WI38 (cell line): Measurements from ENCODE around the gene TPST2.

Experiments used
- H3K4me3 ChIP-seq: 2 replicates; pipeline ENCODE4 v1.5.1; 2011; ENCODE audit warnings: low read depth, mild to moderate bottlenecking, control low read depth, low read length
- TF ChIP-seq, protein P1 (sequence below): IDR thresholded peaks from 2 replicates; pipeline ENCODE4 v1.5.1; 2012; ENCODE audit warnings: low read depth, mild to moderate bottlenecking, control low read depth, low read length

Gene TPST2

DNA sequence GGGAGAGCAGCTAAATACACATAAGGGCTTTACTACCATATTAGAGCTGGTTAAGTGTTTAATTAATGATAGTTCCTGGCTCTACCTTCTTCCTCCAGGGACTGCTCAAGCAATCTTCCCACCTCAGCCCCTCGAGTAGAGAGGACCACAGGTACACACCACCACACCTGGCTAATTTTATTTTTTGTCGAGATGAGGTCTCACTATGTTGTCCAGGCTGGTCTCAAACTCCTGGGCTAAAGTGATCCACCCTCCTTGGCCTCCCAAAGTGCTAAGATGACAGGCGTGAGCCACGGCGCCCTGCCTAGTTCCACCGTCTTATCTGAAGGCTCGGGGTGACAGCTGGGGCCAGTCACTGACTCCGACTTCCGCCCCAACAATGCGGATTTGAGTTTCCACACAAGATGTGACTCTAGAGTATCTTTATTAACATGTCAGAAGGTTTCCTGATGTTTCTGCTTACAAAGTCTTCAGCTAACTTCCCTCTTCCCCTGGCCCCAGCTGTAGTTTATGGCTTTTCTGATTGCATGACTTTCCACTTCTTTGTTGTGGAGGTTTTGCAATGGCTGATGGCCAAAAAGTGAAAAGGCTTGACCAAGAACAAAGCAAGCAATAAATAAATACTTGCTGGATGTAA is 16.8 kb downstream of the TPST2 start:
- H3K4me3 ChIP-seq: no peak overlapping the region
- TF ChIP-seq, protein P1, sequence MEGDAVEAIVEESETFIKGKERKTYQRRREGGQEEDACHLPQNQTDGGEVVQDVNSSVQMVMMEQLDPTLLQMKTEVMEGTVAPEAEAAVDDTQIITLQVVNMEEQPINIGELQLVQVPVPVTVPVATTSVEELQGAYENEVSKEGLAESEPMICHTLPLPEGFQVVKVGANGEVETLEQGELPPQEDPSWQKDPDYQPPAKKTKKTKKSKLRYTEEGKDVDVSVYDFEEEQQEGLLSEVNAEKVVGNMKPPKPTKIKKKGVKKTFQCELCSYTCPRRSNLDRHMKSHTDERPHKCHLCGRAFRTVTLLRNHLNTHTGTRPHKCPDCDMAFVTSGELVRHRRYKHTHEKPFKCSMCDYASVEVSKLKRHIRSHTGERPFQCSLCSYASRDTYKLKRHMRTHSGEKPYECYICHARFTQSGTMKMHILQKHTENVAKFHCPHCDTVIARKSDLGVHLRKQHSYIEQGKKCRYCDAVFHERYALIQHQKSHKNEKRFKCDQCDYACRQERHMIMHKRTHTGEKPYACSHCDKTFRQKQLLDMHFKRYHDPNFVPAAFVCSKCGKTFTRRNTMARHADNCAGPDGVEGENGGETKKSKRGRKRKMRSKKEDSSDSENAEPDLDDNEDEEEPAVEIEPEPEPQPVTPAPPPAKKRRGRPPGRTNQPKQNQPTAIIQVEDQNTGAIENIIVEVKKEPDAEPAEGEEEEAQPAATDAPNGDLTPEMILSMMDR: no peak

DNA sequence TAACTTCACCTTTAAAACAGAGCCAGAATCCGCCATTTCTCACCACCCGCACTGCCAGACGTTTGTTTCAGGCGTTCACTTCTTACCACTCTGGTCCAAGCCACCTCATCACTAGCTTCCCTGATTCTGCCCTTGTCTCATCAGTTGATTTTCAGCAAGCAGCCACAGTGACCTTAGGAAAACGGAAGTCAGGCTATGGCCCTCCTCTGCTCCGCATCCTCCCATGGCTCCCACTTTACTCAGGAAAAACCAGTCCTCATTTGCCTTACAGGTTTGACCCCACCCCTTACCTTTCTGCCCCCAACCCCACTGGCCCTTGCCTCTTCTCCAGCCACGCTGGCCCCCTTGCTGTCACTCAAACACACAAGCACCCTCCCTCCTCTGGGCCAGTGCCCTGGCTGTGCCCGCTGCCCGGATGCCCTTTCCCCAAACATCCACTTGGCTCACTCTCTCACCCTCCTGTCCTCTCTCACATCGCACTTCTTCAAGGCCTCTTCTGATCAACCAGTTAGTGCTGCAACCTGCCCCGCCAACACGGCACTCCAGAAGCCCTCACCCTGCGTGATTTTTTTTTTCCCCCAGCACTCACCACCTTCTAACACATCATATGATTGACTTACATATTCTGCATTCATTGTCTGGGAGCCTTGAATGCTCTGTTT is 18.9 kb downstream of the TPST2 start:
- H3K4me3 ChIP-seq: no peak overlapping the region
- TF ChIP-seq, protein P1: no peak

DNA sequence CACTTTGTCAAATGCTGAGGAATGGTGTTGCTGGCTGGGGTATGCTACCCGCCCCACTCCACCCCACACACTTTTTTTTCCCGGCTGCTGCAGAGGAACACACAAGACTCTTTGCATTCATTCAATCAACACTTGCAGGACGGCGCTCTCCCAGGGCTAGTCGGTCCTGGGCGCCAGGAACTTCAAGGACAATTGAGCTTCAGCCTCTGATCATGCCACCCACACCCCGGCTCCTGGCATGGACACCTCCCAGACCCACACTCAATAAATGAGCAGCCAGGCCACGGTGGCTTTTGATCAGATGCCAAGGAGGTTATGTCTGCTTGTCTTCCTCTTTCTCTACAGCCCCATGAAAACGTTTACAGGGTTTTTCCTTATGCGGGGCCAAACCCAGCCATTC is 19.8 kb downstream of the TPST2 start:
- TF ChIP-seq, protein P1: no peak

DNA sequence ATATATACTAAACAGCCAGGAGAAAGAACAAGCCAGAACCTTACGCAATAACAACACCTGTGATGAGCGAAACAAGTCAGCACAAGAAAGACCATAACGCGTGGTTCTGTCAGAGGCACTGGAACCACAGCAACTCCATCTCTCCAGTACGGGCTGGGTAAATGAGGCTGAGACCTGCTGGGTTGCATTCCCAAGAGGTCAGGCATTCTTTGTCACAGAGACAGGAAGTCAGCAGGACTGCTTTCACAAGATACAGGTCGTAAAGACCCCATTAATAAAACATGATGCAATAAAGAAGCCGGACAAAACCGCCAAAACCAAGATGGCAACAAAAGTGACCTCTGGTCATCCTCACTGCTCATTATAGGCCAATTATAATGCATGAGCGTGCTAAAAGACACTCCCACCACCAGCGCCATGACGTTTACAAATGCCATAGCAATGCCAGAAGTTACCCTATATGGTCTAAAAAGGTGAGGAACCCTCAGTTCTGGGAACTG is 21.7 kb downstream of the TPST2 start:
- TF ChIP-seq, protein P1: no peak
- H3K4me3 ChIP-seq: no peak overlapping the region

More for the DNA sequence above, 19.8 kb downstream of the TPST2 start:
- H3K4me3 ChIP-seq: no peak overlapping the region

DNA sequence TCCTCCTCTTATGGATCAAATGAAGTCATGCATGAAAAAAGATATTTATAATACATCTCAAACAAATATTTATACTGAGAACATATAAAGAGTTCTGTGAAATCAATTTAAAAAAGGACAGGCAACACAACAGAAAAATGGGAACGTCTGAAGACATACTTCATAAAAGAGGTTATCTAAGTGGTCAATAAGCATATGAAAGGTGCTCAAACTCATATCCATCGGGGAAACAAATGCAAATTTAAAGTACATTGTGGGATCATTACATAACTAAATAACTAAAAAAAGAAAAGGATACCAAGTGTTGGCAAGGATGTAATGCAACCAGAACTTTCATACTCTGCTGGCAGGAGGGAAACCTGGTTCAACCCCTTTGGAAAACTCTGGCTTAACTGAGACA is 22.3 kb downstream of the TPST2 start:
- H3K4me3 ChIP-seq: no peak overlapping the region
- TF ChIP-seq, protein P1: no peak

DNA sequence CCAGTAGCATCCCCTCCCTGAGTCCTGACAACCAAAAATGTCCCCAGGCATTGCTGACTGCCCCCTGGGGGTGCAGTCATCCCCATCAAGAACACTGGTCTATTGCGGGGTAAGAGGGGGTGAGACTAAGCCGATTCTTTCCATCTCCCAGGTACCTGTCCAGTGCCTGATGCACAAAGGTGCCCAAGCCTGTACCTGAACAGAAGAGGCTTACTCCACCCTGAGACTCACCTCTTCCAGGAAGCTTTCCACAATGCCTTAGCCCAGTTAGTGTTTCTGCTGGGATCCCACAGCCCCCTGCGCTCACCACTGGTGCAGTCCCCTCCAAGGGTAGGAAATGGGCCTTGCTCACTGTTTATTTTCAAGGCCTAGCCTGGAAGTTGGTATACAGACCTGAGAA is 22.9 kb downstream of the TPST2 start:
- TF ChIP-seq, protein P1: no peak
- H3K4me3 ChIP-seq: no peak overlapping the region

DNA sequence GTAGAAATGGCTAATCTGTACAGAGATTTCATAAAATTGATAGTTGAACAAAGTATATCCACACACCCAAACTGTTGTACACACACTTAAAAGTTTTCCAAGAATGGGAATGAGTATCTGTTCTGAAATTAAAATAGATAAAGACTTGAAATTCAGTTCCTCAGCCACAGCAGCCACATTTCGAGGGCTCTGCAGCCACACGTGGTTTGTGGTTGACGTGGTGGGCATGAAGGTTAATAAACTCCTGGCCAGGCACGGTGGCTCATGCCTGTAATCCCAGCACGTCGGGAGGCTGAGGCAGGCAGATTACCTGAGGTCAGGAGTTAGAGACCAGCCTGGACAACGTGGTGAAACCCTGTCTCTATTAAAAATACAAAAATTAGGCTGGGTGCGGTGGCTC is 24.0 kb downstream of the TPST2 start:
- H3K4me3 ChIP-seq: no peak overlapping the region
- TF ChIP-seq, protein P1: no peak
